Neutrophil (primary cell): ENCODE results near the gene PTPN4.

Experiments used
- H3K27ac ChIP-seq: fragments of 200-600 bp; sonication (generic); 2 replicates; pipeline ENCODE4 v1.5.1; 2016; ENCODE audit warnings: mild to moderate bottlenecking, moderate library complexity
- H3K27me3 ChIP-seq: fragments of 200-600 bp; sonication (generic); 2 replicates; pipeline ENCODE4 v1.6.0; 2016; ENCODE audit warnings: mild to moderate bottlenecking
- H3K36me3 ChIP-seq: fragments of 200-600 bp; sonication (generic); 2 replicates; pipeline ENCODE4 v1.5.1; 2017
- H3K4me1 ChIP-seq, 2 experiments: fragments of 200-600 bp in 1 of 2; sonication (generic) in 1 of 2; 1 replicate in 1 of 2; 2 replicates in 1 of 2; pipeline versions ENCODE4 v1.5.1 to v1.6.1; 2013 to 2016; ENCODE audit warnings: low read depth in 1 of 2, low read length in 1 of 2, mild to moderate bottlenecking in 1 of 2, moderate library complexity in 1 of 2; ENCODE audit not compliant: control insufficient read depth in 1 of 2, insufficient read depth in 1 of 2
- H3K4me3 ChIP-seq, 2 experiments: fragments of 200-600 bp in 1 of 2; sonication (generic) in 1 of 2; 1 replicate in 1 of 2; 2 replicates in 1 of 2; pipeline ENCODE4 v1.5.1; 2013 to 2016; ENCODE audit warnings: low read depth in 1 of 2, low read length in 1 of 2, mild to moderate bottlenecking in 1 of 2, moderate library complexity in 1 of 2
- H3K9me3 ChIP-seq: fragments of 200-600 bp; sonication (generic); 2 replicates; pipeline ENCODE4 v1.5.1; 2016
- TF ChIP-seq, protein P1 (sequence below): fragments of 200-600 bp; sonication (generic); IDR thresholded peaks from 2 replicates; pipeline ENCODE4 v1.5.1; 2016; ENCODE audit warnings: antibody characterized with exemption

PTPN4 gene

GRCh38 chr2:119947535-119947934 lies 187.8 kb downstream of the PTPN4 start:
- no peaks in the 10 kb centered on the region for H3K27me3 ChIP-seq
- H3K27ac ChIP-seq, result no peak overlapping the region
- H3K9me3 ChIP-seq, result no peaks in the 10 kb centered on the region
- no peaks in the 10 kb centered on the region for H3K4me1 ChIP-seq
- TF ChIP-seq, protein P1, sequence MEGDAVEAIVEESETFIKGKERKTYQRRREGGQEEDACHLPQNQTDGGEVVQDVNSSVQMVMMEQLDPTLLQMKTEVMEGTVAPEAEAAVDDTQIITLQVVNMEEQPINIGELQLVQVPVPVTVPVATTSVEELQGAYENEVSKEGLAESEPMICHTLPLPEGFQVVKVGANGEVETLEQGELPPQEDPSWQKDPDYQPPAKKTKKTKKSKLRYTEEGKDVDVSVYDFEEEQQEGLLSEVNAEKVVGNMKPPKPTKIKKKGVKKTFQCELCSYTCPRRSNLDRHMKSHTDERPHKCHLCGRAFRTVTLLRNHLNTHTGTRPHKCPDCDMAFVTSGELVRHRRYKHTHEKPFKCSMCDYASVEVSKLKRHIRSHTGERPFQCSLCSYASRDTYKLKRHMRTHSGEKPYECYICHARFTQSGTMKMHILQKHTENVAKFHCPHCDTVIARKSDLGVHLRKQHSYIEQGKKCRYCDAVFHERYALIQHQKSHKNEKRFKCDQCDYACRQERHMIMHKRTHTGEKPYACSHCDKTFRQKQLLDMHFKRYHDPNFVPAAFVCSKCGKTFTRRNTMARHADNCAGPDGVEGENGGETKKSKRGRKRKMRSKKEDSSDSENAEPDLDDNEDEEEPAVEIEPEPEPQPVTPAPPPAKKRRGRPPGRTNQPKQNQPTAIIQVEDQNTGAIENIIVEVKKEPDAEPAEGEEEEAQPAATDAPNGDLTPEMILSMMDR, result no peak
- H3K4me3 ChIP-seq, result no peak overlapping the region
- peaks cover 6% of the 10 kb centered on the region for H3K36me3 ChIP-seq

- TF ChIP-seq, protein P1, result no peak
- H3K36me3 ChIP-seq, result peaks cover 8% of the 10 kb centered on the region
- no peak overlapping the region for H3K27ac ChIP-seq
Observed at GRCh38 chr2:119950966-119951365, 191.2 kb downstream of the PTPN4 start.

GRCh38 chr2:119958670-119959268 lies 199.0 kb downstream of the PTPN4 start:
- H3K36me3 ChIP-seq, result peaks cover 5% of the 10 kb centered on the region

More at GRCh38 chr2:119950966-119951365, 191.2 kb downstream of the PTPN4 start:
- no peaks in the 10 kb centered on the region for H3K4me1 ChIP-seq
- no peaks in the 10 kb centered on the region for H3K9me3 ChIP-seq
- H3K27me3 ChIP-seq, result no peaks in the 10 kb centered on the region
- no peak overlapping the region for H3K4me3 ChIP-seq

DNA sequence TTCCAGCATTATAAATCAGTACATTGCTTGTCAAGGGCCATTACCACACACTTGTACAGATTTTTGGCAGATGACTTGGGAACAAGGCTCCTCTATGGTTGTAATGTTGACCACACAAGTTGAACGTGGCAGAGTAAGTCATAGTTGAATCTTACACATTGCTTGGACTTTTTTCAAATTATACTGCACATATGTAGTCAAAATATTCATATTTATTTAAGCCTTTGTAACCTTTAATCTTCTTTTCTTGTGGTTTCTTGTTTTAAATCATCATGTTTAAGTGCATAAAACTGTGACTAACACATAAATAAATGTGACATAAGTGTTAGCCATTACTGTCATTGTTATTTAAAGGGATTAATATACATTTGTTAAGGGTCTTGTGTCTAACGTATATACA lies 201.1 kb downstream of the PTPN4 start:
- H3K4me1 ChIP-seq, result no peaks in the 10 kb centered on the region
- TF ChIP-seq, protein P1, result no peak
- H3K36me3 ChIP-seq, result peaks cover 5% of the 10 kb centered on the region
- no peaks in the 10 kb centered on the region for H3K27me3 ChIP-seq
- H3K9me3 ChIP-seq, result no peaks in the 10 kb centered on the region
- H3K4me3 ChIP-seq, result no peak overlapping the region
- no peak overlapping the region for H3K27ac ChIP-seq

More at GRCh38 chr2:119958670-119959268, 199.0 kb downstream of the PTPN4 start:
- Histone ChIP-seq H3K9me3 (no peaks in the 10 kb centered on the region), H3K4me1 (no peaks in the 10 kb centered on the region), H3K27me3 (no peaks in the 10 kb centered on the region), H3K4me3 (no peak overlapping the region), H3K27ac (no peak overlapping the region)
- TF ChIP-seq, protein P1, result no peak

DNA sequence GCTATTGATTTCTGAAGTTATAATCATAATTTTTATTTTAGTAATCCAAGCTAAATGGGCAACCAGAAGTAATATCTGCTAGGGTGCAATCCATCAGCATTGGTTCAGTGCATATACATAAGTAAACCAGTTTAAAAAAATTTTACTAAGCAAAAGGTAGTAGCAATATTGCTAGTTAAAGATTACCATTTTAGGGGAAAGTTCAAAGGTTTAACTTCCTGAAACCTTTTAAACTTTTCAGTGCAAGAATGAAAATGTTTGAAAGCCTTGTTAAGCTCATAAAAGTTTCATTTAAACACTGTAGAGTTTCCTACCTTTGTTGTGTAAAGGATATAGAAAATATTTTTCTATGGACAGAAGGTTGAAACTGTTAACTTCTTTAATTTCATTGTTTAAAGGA lies 222.2 kb downstream of the PTPN4 start:
- TF ChIP-seq, protein P1, result no peak
- H3K9me3 ChIP-seq, result no peaks in the 10 kb centered on the region

More for the DNA sequence above, 222.2 kb downstream of the PTPN4 start:
- no peak overlapping the region for H3K27ac ChIP-seq
- no peak overlapping the region for H3K4me3 ChIP-seq
- no peaks in the 10 kb centered on the region for H3K36me3 ChIP-seq
- H3K4me1 ChIP-seq, result no peaks in the 10 kb centered on the region
- H3K27me3 ChIP-seq, result no peaks in the 10 kb centered on the region
